Measurements from ENCODE around the gene ZNF195. TPM values are rescaled to one million over a fixed set of nuclear protein-coding genes. Genes with fewer than 3 reads are reported as not detected.
"Not testable (repeated sequence)": the region's sequence is repeated elsewhere in the genome, so short reads cannot be mapped to it uniquely, and the experiment has no call there.

The ZNF195 gene
- total RNA-seq, 1 experiment from 2014 or later = 116 TPM

- no peak overlapping the region for H2BK15ac ChIP-seq (ENCODE audit: low read depth, low read length)
- H2BK120ac ChIP-seq (ENCODE audit: low read depth, low read length, poor library complexity, severe bottlenecking) = no peak overlapping the region
- H3K79me2 ChIP-seq (ENCODE audit: insufficient read depth, low read length) = no peaks in the 10 kb centered on the region
- H4K8ac ChIP-seq (replicated peaks; ENCODE audit: insufficient read length, low read depth, low read length) = no peak overlapping the region
- H3K18ac ChIP-seq (ENCODE audit: insufficient read length, low read depth, low read length) = no peak overlapping the region
- no peaks in the 10 kb centered on the region; a peak in 1 of 7 replicates for H3K36me3 Mint-ChIP-seq (ENCODE audit: insufficient read depth in 1 of 3, low read depth in 3 of 3)
- H3K23me2 ChIP-seq (ENCODE audit: insufficient read length, low read depth, low read length, poor library complexity, severe bottlenecking) = no peaks in the 10 kb centered on the region
- peaks cover 16% of the 10 kb centered on the region for H3K27me3 Mint-ChIP-seq (ENCODE audit: low read depth)
- no peak overlapping the region for H3K27ac ChIP-seq (ENCODE audit: insufficient read length, low read depth, low read length)
- H2AFZ ChIP-seq (ENCODE audit: low read length) = no peak overlapping the region
- no CpG with 5 or more reads among the region's 7 CpGs for WGBS (ENCODE audit: extremely low coverage, insufficient read length, low lambda C conversion rate)
- no peak overlapping the region for H4K5ac ChIP-seq (ENCODE audit: insufficient read length, low read depth, low read length)
- no peak overlapping the region for H3K4me3 Mint-ChIP-seq
- H2BK20ac ChIP-seq (ENCODE audit: low read depth, low read length, poor library complexity, severe bottlenecking) = no peak overlapping the region
- H3K4me1 ChIP-seq (ENCODE audit: insufficient read depth, low read length) = no peaks in the 10 kb centered on the region
- no peak overlapping the region for H3K4ac ChIP-seq (ENCODE audit: low read depth, low read length)
- H2BK12ac ChIP-seq (ENCODE audit: insufficient read length, low read depth, low read length) = no peak overlapping the region
- no peak overlapping the region for H3K23ac ChIP-seq (ENCODE audit: insufficient read length, low read depth, low read length)
- no peak overlapping the region for H3K9ac ChIP-seq (ENCODE audit: extremely low read depth, insufficient read length, low read length)
- no peaks in the 10 kb centered on the region for H3K79me1 ChIP-seq (ENCODE audit: insufficient read depth, low read depth, low read length, poor library complexity, severe bottlenecking)
- no peak for DNase-seq
- H4K91ac ChIP-seq (ENCODE audit: insufficient read length, low read depth, low read length) = no peak overlapping the region
- H3K27ac Mint-ChIP-seq = no peak overlapping the region
- H3K9me3 ChIP-seq (ENCODE audit: control insufficient read depth, low read depth, low read length) = no peaks in the 10 kb centered on the region
- H2AK5ac ChIP-seq (ENCODE audit: insufficient read length, low read length) = no peak overlapping the region
- H3T11ph ChIP-seq (ENCODE audit: low read length) = no peak overlapping the region
- no peak overlapping the region for H3K14ac ChIP-seq (ENCODE audit: insufficient read depth, low read length)
- no peak overlapping the region for H3K4me2 ChIP-seq (ENCODE audit: insufficient read depth, insufficient read length, low read length)
- TF ChIP-seq CTCF (conservative IDR thresholded peaks at IDR 0.05) = no peak
- peaks cover 6 to 8% of the 10 kb centered on the region in 2 experiments; a peak in 2 of 4 replicates for H3K4me1 Mint-ChIP-seq
- H3K9me3 Mint-ChIP-seq = peaks cover 0 to 2% of the 10 kb centered on the region in 2 experiments; a peak in 2 of 5 replicates
- no peak overlapping the region for H2BK5ac ChIP-seq (ENCODE audit: insufficient read length, low read length)
- no peaks in the 10 kb centered on the region for H4K20me1 ChIP-seq (ENCODE audit: control insufficient read depth, insufficient read depth, insufficient read length)
- no peak overlapping the region for H3K56ac ChIP-seq (ENCODE audit: insufficient read length, low read depth, low read length)
- H3K27me3 ChIP-seq (ENCODE audit: insufficient read depth, low read length) = no peaks in the 10 kb centered on the region
Measured at GRCh38 chr11:3338569-3339339, 40.2 kb downstream of the ZNF195 start.

- not testable (repeated sequence) for H3K27me3 ChIP-seq (ENCODE audit: insufficient read depth, low read length); H3K23me2 ChIP-seq (ENCODE audit: insufficient read length, low read depth, low read length, poor library complexity, severe bottlenecking); DNase-seq; H3K36me3 Mint-ChIP-seq (ENCODE audit: insufficient read depth in 1 of 3, low read depth in 3 of 3); H3K23ac ChIP-seq (ENCODE audit: insufficient read length, low read depth, low read length); H2BK5ac ChIP-seq (ENCODE audit: insufficient read length, low read length); H3K56ac ChIP-seq (ENCODE audit: insufficient read length, low read depth, low read length); H2AFZ ChIP-seq (ENCODE audit: low read length); H3K79me2 ChIP-seq (ENCODE audit: insufficient read depth, low read length); H3T11ph ChIP-seq (ENCODE audit: low read length); H2BK12ac ChIP-seq (ENCODE audit: insufficient read length, low read depth, low read length); H4K91ac ChIP-seq (ENCODE audit: insufficient read length, low read depth, low read length); H4K5ac ChIP-seq (ENCODE audit: insufficient read length, low read depth, low read length); H3K4me3 Mint-ChIP-seq; H3K27ac Mint-ChIP-seq; H3K4me1 Mint-ChIP-seq; H4K8ac ChIP-seq (replicated peaks; ENCODE audit: insufficient read length, low read depth, low read length); H2BK20ac ChIP-seq (ENCODE audit: low read depth, low read length, poor library complexity, severe bottlenecking); H3K79me1 ChIP-seq (ENCODE audit: insufficient read depth, low read depth, low read length, poor library complexity, severe bottlenecking); H3K4me2 ChIP-seq (ENCODE audit: insufficient read depth, insufficient read length, low read length); H3K9me3 ChIP-seq (ENCODE audit: control insufficient read depth, low read depth, low read length); H3K18ac ChIP-seq (ENCODE audit: insufficient read length, low read depth, low read length); H3K14ac ChIP-seq (ENCODE audit: insufficient read depth, low read length); H3K9ac ChIP-seq (ENCODE audit: extremely low read depth, insufficient read length, low read length); H2BK120ac ChIP-seq (ENCODE audit: low read depth, low read length, poor library complexity, severe bottlenecking); H3K4ac ChIP-seq (ENCODE audit: low read depth, low read length); H2AK5ac ChIP-seq (ENCODE audit: insufficient read length, low read length); H4K20me1 ChIP-seq (ENCODE audit: control insufficient read depth, insufficient read depth, insufficient read length); H3K4me1 ChIP-seq (ENCODE audit: insufficient read depth, low read length); H2BK15ac ChIP-seq (ENCODE audit: low read depth, low read length); H3K9me3 Mint-ChIP-seq; H3K27ac ChIP-seq (ENCODE audit: insufficient read length, low read depth, low read length)
- no CpG with 5 or more reads among the region's 10 CpGs for WGBS (ENCODE audit: extremely low coverage, insufficient read length, low lambda C conversion rate)
- peaks cover 16% of the 10 kb centered on the region for H3K27me3 Mint-ChIP-seq (ENCODE audit: low read depth)
Measured at GRCh38 chr11:3336420-3336819, 42.5 kb downstream of the ZNF195 start.

All from H9 (cell line).